ENCODE data around the gene ENTHD1. TPM values are rescaled to one million over a fixed set of nuclear protein-coding genes. Genes with fewer than 3 reads are reported as not detected.

The ENTHD1 gene
- total RNA-seq, 3 donors from 2014 or later = not detected

- intact Hi-C loops (cut with DNase I; ENCODE audit: low total_unique reads) = no loop called here
- TF ChIP-seq POLR2AphosphoS5 (IDR thresholded peaks at IDR 0.05) (no peak), CTCF (IDR thresholded peaks at IDR 0.05) (no peak), POLR2A (IDR thresholded peaks at IDR 0.05) (no peak)
- H3K36me3 ChIP-seq = no peaks in the 10 kb centered on the region
- no peak overlapping the region for H3K27ac ChIP-seq
- H3K9me3 ChIP-seq = no peaks in the 10 kb centered on the region
- no peaks in the 10 kb centered on the region for H3K27me3 ChIP-seq
- peak in 1 of 2 donors; percentile 73 for DNase-seq (ENCODE audit: low spot score in 2 of 2)
- H3K4me1 ChIP-seq = no peaks in the 10 kb centered on the region
- no peak overlapping the region for H3K4me3 ChIP-seq
Measured at GRCh38 chr22:39719559-39720450, 173.8 kb downstream of the ENTHD1 start.

- Histone ChIP-seq H3K4me1 (no peaks in the 10 kb centered on the region), H3K9me3 (no peaks in the 10 kb centered on the region), H3K27ac (no peak overlapping the region), H3K4me3 (no peak overlapping the region), H3K36me3 (no peaks in the 10 kb centered on the region), H3K27me3 (no peaks in the 10 kb centered on the region)
- DNase-seq (ENCODE audit: low spot score in 2 of 2) = peak in 1 of 2 donors; percentile 22
- no peak for TF ChIP-seq CTCF (IDR thresholded peaks at IDR 0.05)
- TF ChIP-seq POLR2AphosphoS5 (IDR thresholded peaks at IDR 0.05) = no peak
- TF ChIP-seq POLR2A (IDR thresholded peaks at IDR 0.05) = no peak
- intact Hi-C loops (cut with DNase I; ENCODE audit: low total_unique reads) = no loop called here
Measured at GRCh38 chr22:39718921-39719475, 174.6 kb downstream of the ENTHD1 start.

- H3K27ac ChIP-seq = no peak overlapping the region
- TF ChIP-seq CTCF (IDR thresholded peaks at IDR 0.05) = no peak
- TF ChIP-seq POLR2A (IDR thresholded peaks at IDR 0.05) = no peak
- TF ChIP-seq POLR2AphosphoS5 (IDR thresholded peaks at IDR 0.05) = no peak
- H3K36me3 ChIP-seq = no peaks in the 10 kb centered on the region
- H3K4me1 ChIP-seq = no peaks in the 10 kb centered on the region
- no peak overlapping the region for H3K4me3 ChIP-seq
- no peaks in the 10 kb centered on the region for H3K27me3 ChIP-seq
- intact Hi-C loops (cut with DNase I; ENCODE audit: low total_unique reads) = no loop called here
- peak in 1 of 2 donors; percentile 15 for DNase-seq (ENCODE audit: low spot score in 2 of 2)
- H3K9me3 ChIP-seq = no peaks in the 10 kb centered on the region
Measured at GRCh38 chr22:39718206-39718605, 175.4 kb downstream of the ENTHD1 start.

GRCh38 chr22:39717099-39717498 is 176.5 kb downstream of the ENTHD1 start:
- Histone ChIP-seq H3K27ac (no peak overlapping the region), H3K4me1 (no peaks in the 10 kb centered on the region), H3K4me3 (no peak overlapping the region), H3K9me3 (no peaks in the 10 kb centered on the region), H3K36me3 (no peaks in the 10 kb centered on the region), H3K27me3 (no peaks in the 10 kb centered on the region)
- intact Hi-C loops (cut with DNase I; ENCODE audit: low total_unique reads) = no loop called here
- DNase-seq (ENCODE audit: low spot score in 2 of 2) = peak in 1 of 2 donors; percentile 3
- TF ChIP-seq CTCF (IDR thresholded peaks at IDR 0.05) = no peak
- TF ChIP-seq POLR2AphosphoS5 (IDR thresholded peaks at IDR 0.05) = no peak
- no peak for TF ChIP-seq POLR2A (IDR thresholded peaks at IDR 0.05)

GRCh38 chr22:39716534-39716933 is 177.0 kb downstream of the ENTHD1 start:
- H3K27ac ChIP-seq = no peak overlapping the region
- no peak for DNase-seq (ENCODE audit: low spot score in 2 of 2)
- H3K9me3 ChIP-seq = no peaks in the 10 kb centered on the region
- intact Hi-C loops (cut with DNase I; ENCODE audit: low total_unique reads) = no loop called here
- no peaks in the 10 kb centered on the region for H3K36me3 ChIP-seq
- no peak for TF ChIP-seq POLR2A (IDR thresholded peaks at IDR 0.05)
- TF ChIP-seq POLR2AphosphoS5 (IDR thresholded peaks at IDR 0.05) = no peak
- no peak for TF ChIP-seq CTCF (IDR thresholded peaks at IDR 0.05)
- no peak overlapping the region for H3K4me3 ChIP-seq
- no peaks in the 10 kb centered on the region for H3K27me3 ChIP-seq
- H3K4me1 ChIP-seq = no peaks in the 10 kb centered on the region

Measured in breast epithelium (tissue), 4 donors.